Neutrophil (primary cell): ENCODE data around the gene FAM161A.

Experiments used
- H3K27ac ChIP-seq: fragments of 200-600 bp; sonication (generic); 2 replicates; pipeline ENCODE4 v1.5.1; 2016; ENCODE audit warnings: mild to moderate bottlenecking, moderate library complexity
- H3K27me3 ChIP-seq: fragments of 200-600 bp; sonication (generic); 2 replicates; pipeline ENCODE4 v1.6.0; 2016; ENCODE audit warnings: mild to moderate bottlenecking
- H3K36me3 ChIP-seq: fragments of 200-600 bp; sonication (generic); 2 replicates; pipeline ENCODE4 v1.5.1; 2017
- H3K4me1 ChIP-seq, 2 experiments: fragments of 200-600 bp in 1 of 2; sonication (generic) in 1 of 2; 1 replicate in 1 of 2; 2 replicates in 1 of 2; pipeline versions ENCODE4 v1.5.1 to v1.6.1; 2013 to 2016; ENCODE audit warnings: low read depth in 1 of 2, low read length in 1 of 2, mild to moderate bottlenecking in 1 of 2, moderate library complexity in 1 of 2; ENCODE audit not compliant: control insufficient read depth in 1 of 2, insufficient read depth in 1 of 2
- H3K4me3 ChIP-seq, 2 experiments: fragments of 200-600 bp in 1 of 2; sonication (generic) in 1 of 2; 1 replicate in 1 of 2; 2 replicates in 1 of 2; pipeline ENCODE4 v1.5.1; 2013 to 2016; ENCODE audit warnings: low read depth in 1 of 2, low read length in 1 of 2, mild to moderate bottlenecking in 1 of 2, moderate library complexity in 1 of 2
- H3K9me3 ChIP-seq: fragments of 200-600 bp; sonication (generic); 2 replicates; pipeline ENCODE4 v1.5.1; 2016
- TF ChIP-seq, protein P1 (sequence below): fragments of 200-600 bp; sonication (generic); IDR thresholded peaks from 2 replicates; pipeline ENCODE4 v1.5.1; 2016; ENCODE audit warnings: antibody characterized with exemption

The FAM161A gene

GRCh38 chr2:61784643-61785042, 69.2 kb downstream of the FAM161A start:
- H3K27me3 ChIP-seq = no peaks in the 10 kb centered on the region
- H3K36me3 ChIP-seq = no peaks in the 10 kb centered on the region
- no peaks in the 10 kb centered on the region for H3K9me3 ChIP-seq
- H3K4me1 ChIP-seq = no peaks in the 10 kb centered on the region
- H3K4me3 ChIP-seq = no peak overlapping the region
- H3K27ac ChIP-seq = no peak overlapping the region
- TF ChIP-seq, protein P1, sequence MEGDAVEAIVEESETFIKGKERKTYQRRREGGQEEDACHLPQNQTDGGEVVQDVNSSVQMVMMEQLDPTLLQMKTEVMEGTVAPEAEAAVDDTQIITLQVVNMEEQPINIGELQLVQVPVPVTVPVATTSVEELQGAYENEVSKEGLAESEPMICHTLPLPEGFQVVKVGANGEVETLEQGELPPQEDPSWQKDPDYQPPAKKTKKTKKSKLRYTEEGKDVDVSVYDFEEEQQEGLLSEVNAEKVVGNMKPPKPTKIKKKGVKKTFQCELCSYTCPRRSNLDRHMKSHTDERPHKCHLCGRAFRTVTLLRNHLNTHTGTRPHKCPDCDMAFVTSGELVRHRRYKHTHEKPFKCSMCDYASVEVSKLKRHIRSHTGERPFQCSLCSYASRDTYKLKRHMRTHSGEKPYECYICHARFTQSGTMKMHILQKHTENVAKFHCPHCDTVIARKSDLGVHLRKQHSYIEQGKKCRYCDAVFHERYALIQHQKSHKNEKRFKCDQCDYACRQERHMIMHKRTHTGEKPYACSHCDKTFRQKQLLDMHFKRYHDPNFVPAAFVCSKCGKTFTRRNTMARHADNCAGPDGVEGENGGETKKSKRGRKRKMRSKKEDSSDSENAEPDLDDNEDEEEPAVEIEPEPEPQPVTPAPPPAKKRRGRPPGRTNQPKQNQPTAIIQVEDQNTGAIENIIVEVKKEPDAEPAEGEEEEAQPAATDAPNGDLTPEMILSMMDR = no peak

- Histone ChIP-seq H3K36me3 (no peaks in the 10 kb centered on the region), H3K27me3 (no peaks in the 10 kb centered on the region), H3K27ac (no peak overlapping the region), H3K4me1 (no peaks in the 10 kb centered on the region), H3K9me3 (no peaks in the 10 kb centered on the region), H3K4me3 (no peak overlapping the region)
- TF ChIP-seq, protein P1 = no peak
Measured at GRCh38 chr2:61775956-61776570, 77.8 kb downstream of the FAM161A start.
